Left lung (tissue), 10 donors: ENCODE results near the gene TELO2. TPM values are rescaled to one million over a fixed set of nuclear protein-coding genes. Genes with fewer than 3 reads are reported as not detected.

ENCODE experiments used
- ATAC-seq: fragments of 200-7000 bp; cut with Tn5 transposase; one replicate; pipeline ENCODE4 v1.9.1; 2020; ENCODE audit warnings: moderate library complexity
- DNase-seq, 4 donors: peaks; one replicate each; pipeline ENCODE4 v3.0.0-alpha.2; 2013 to 2020
- H3K27ac ChIP-seq, 2 donors: fragments of 200-600 bp; sonication (generic) in 1 of 2; one replicate each; pipeline versions ENCODE4 v1.5.0 to v1.8.0; 2020 to 2021
- H3K27me3 ChIP-seq, 2 donors: fragments of 200-600 bp; sonication (generic) in 1 of 2; one replicate each; pipeline versions ENCODE4 v1.5.0 to v1.8.0; 2020 to 2021
- H3K36me3 ChIP-seq, 2 donors: fragments of 200-600 bp; sonication (generic) in 1 of 2; one replicate each; pipeline versions ENCODE4 v1.5.0 to v1.8.0; 2020 to 2021
- H3K4me1 ChIP-seq, 2 donors: fragments of 200-600 bp; one replicate each; pipeline ENCODE4 v1.8.0; 2021
- H3K4me3 ChIP-seq, 2 donors: fragments of 200-600 bp; sonication (generic) in 1 of 2; one replicate each; pipeline versions ENCODE4 v1.5.0 to v1.8.0; 2020 to 2021; ENCODE audit warnings: mild to moderate bottlenecking in 1 of 2
- H3K9me3 ChIP-seq, 2 donors: fragments of 200-600 bp; sonication (generic) in 1 of 2; one replicate each; pipeline versions ENCODE4 v1.5.0 to v1.8.0; 2020 to 2021
- CTCF ChIP-seq, 2 donors: fragments of 200-600 bp; sonication (generic) in 1 of 2; IDR thresholded peaks; one replicate each; pipeline versions ENCODE4 v1.5.0 to v1.8.0; 2021; ENCODE audit warnings: antibody characterized with exemption in 2 of 2
- intact Hi-C, 2 donors: fragments of 100-400 bp; cut with DNase I; formaldehyde crosslinking; loops; one replicate each; pipeline versions ENCODE4 v1.11.2 to v1.14.2; 2022
- polyA plus RNA-seq, 6 donors: library from polyadenylated mRNA; unstranded; fragments of 120-200 nt; gene quantifications; one replicate each; pipeline ENCODE4 v1.2.1, GENCODE V29; 2013; ENCODE audit not compliant: insufficient read length in 6 of 6
- total RNA-seq, 2 donors: library from RNA; stranded (reverse); fragmentation: NEBNext Ultra II Directional; extraction: Animal tissue kit (Norgen Biotek cat#: 25700); gene quantifications; one replicate each; pipeline ENCODE4 v1.2.1, GENCODE V29; 2021
- donor health status: DM: no; HTN: yes; CAD: no.
- donor health status: DM: no; HTN: no; CAD: no.

Gene TELO2
- total and polyA plus RNA-seq, 8 donors, result 24.5 to 49.1 (median 35.1) TPM

- TF ChIP-seq CTCF (IDR thresholded peaks at IDR 0.05), result no peak
- no peaks in the 10 kb centered on the region for H3K27me3 ChIP-seq
- no peaks in the 10 kb centered on the region for H3K9me3 ChIP-seq
- H3K36me3 ChIP-seq, result peaks cover 0 to 45% of the 10 kb centered on the region in 2 donors
- intact Hi-C loops, result no loop called here
- DNase-seq (no peak), ATAC-seq (no peak)
- H3K4me1 ChIP-seq, result no peaks in the 10 kb centered on the region
- H3K4me3 ChIP-seq, result no peak overlapping the region
- no peak overlapping the region for H3K27ac ChIP-seq
Observed at GRCh38 chr16:1520461-1520860, 27.3 kb downstream of the TELO2 start.

GRCh38 chr16:1523581-1524245, 30.6 kb downstream of the TELO2 start:
- no peak for DNase-seq
- peaks cover 0 to 40% of the 10 kb centered on the region in 2 donors for H3K36me3 ChIP-seq
- no peaks in the 10 kb centered on the region for H3K27me3 ChIP-seq
- no peak overlapping the region for H3K27ac ChIP-seq
- no peak for TF ChIP-seq CTCF (IDR thresholded peaks at IDR 0.05)
- peaks cover 0 to 11% of the 10 kb centered on the region in 2 donors for H3K4me1 ChIP-seq
- no peak for ATAC-seq
- intact Hi-C loops, result no loop called here
- H3K4me3 ChIP-seq, result no peak overlapping the region
- H3K9me3 ChIP-seq, result no peaks in the 10 kb centered on the region

GRCh38 chr16:1524366-1524765, 31.2 kb downstream of the TELO2 start:
- H3K27ac ChIP-seq, result no peak overlapping the region
- no peak for DNase-seq
- no peaks in the 10 kb centered on the region for H3K27me3 ChIP-seq
- intact Hi-C loops, result no loop called here
- H3K4me3 ChIP-seq, result no peak overlapping the region
- H3K4me1 ChIP-seq, result peaks cover 0 to 16% of the 10 kb centered on the region in 2 donors
- no peak for TF ChIP-seq CTCF (IDR thresholded peaks at IDR 0.05)
- ATAC-seq, result no peak
- H3K9me3 ChIP-seq, result no peaks in the 10 kb centered on the region
- H3K36me3 ChIP-seq, result peaks cover 0 to 34% of the 10 kb centered on the region in 2 donors

GRCh38 chr16:1525871-1526607, 32.9 kb downstream of the TELO2 start:
- H3K4me3 ChIP-seq, result no peak overlapping the region
- H3K4me1 ChIP-seq, result peaks cover 5 to 23% of the 10 kb centered on the region in 2 donors
- no peaks in the 10 kb centered on the region for H3K9me3 ChIP-seq
- H3K27ac ChIP-seq, result no peak overlapping the region
- ATAC-seq (no peak), DNase-seq (no peak)
- H3K27me3 ChIP-seq, result no peaks in the 10 kb centered on the region
- peaks cover 0 to 19% of the 10 kb centered on the region in 2 donors for H3K36me3 ChIP-seq
- no peak for TF ChIP-seq CTCF (IDR thresholded peaks at IDR 0.05)
- intact Hi-C loops, result no loop called here
